OCI-LY1 (cell line): ENCODE results near the gene ACSM5.
"Not testable (repeated sequence)": the region's sequence is repeated elsewhere in the genome, so short reads cannot be mapped to it uniquely, and the experiment has no call there.

ENCODE experiments used
- EZH2 ChIP-seq: fragments of 200-600 bp; sonication (generic), shearing (Covaris generic); IDR thresholded peaks from 2 replicates; pipeline ENCODE4 v1.8.0; 2017; ENCODE audit warnings: borderline replicate concordance, mixed run types, mild to moderate bottlenecking, antibody characterized with exemption, low read length, moderate library complexity, mixed read lengths
- TF ChIP-seq, protein P1 (sequence below): fragments of 200-600 bp; sonication (generic), shearing (Covaris generic); IDR thresholded peaks from 2 replicates; pipeline ENCODE4 v1.5.1; 2017; ENCODE audit warnings: mild to moderate bottlenecking, antibody characterized with exemption, low read length, moderate library complexity, mixed read lengths

DNA sequence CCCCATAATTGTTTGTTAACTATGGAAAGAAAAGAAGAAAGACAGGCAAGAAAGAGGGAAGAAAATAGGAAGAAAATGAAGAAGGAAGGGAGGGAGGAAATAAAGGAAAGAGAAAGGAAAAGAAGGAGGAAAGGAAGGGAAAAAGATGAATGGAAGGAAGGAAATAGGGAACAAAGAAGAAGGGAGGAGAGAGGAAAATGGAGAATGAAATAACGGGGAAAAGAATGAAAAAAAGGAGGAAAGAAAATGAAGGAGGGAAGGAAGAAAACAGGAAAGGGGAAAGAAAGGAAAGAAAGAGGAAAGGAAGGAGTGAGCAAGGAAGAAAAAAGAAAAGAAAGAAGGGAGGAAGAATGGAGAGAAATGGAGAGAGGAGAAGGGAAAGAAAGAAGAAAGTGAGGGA, 21.1 kb downstream of the ACSM5 start:
- TF ChIP-seq, protein P1, sequence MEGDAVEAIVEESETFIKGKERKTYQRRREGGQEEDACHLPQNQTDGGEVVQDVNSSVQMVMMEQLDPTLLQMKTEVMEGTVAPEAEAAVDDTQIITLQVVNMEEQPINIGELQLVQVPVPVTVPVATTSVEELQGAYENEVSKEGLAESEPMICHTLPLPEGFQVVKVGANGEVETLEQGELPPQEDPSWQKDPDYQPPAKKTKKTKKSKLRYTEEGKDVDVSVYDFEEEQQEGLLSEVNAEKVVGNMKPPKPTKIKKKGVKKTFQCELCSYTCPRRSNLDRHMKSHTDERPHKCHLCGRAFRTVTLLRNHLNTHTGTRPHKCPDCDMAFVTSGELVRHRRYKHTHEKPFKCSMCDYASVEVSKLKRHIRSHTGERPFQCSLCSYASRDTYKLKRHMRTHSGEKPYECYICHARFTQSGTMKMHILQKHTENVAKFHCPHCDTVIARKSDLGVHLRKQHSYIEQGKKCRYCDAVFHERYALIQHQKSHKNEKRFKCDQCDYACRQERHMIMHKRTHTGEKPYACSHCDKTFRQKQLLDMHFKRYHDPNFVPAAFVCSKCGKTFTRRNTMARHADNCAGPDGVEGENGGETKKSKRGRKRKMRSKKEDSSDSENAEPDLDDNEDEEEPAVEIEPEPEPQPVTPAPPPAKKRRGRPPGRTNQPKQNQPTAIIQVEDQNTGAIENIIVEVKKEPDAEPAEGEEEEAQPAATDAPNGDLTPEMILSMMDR, result not testable (repeated sequence)
- not testable (repeated sequence) for TF ChIP-seq EZH2
